DMS153 treated with DMSO at 0.1 percent for 48 hours (cell line): ENCODE measurements around the gene SPACA7.

Experiments
- DNase-seq: peaks from one replicate; lab custom pipeline; 2025; ENCODE audit not compliant: unreplicated experiment; lab: John Stamatoyannopoulos, UW

The SPACA7 gene

DNA sequence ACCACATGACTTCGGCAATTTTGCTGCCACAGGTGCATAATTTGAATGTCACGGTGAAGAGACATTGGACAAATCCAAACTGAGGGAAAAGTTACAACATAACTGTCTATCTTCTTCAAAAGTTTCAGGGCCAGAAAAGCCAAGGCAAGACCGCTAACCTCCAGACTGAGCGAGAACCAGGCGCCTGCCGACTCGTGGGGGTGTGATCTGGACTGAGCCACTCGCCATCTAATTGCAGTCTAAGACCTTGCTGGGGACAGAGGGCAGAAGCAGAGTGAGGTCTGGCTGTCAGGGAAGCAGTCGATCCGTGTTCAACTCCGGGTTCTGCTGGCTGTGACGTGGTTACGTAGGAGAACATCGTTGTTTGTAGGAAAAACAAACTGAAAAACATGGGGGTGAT, 88.6 kb downstream of the SPACA7 start:
- no peak for DNase-seq

DNA sequence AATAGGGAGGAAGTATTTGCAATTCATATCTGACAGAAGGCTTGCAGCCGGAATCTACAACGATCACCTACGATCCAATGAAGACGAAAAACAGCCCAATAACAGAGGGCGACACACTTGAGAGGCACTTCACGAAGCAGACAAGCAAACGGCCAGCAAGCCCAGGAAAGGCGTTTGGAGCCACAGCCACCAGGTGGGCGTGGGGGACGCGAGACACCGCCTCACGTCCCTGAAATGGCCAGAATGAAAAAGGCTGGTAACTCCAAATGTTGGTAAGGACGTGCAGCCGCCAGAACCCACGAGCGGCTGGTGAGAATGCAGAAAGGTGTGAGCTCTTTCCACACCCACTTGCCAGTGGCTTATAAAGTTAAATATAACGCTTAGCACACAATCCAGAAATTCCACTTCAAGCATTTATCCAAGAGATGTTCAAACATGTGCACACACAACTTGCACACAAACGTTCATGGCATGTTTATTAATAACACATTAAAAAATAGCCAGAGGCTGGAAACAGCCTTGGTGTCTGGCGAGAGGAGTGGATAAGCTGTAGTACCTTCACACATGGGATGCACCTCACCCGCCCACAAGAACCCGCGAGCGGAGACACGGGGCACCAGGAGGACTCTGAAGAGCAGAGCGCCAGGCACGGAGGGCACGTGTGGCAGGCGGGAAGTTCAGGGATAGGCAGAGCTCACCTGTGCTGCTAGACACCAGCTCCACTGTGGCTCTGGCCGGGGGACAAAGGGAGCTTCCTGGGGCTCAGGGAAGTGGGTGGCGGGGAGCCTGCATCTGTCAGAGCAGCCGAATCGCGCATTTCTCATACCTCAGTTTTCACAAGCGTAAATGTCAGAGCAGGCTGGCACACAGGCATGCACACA, 89.3 kb downstream of the SPACA7 start:
- no peak for DNase-seq

DNA sequence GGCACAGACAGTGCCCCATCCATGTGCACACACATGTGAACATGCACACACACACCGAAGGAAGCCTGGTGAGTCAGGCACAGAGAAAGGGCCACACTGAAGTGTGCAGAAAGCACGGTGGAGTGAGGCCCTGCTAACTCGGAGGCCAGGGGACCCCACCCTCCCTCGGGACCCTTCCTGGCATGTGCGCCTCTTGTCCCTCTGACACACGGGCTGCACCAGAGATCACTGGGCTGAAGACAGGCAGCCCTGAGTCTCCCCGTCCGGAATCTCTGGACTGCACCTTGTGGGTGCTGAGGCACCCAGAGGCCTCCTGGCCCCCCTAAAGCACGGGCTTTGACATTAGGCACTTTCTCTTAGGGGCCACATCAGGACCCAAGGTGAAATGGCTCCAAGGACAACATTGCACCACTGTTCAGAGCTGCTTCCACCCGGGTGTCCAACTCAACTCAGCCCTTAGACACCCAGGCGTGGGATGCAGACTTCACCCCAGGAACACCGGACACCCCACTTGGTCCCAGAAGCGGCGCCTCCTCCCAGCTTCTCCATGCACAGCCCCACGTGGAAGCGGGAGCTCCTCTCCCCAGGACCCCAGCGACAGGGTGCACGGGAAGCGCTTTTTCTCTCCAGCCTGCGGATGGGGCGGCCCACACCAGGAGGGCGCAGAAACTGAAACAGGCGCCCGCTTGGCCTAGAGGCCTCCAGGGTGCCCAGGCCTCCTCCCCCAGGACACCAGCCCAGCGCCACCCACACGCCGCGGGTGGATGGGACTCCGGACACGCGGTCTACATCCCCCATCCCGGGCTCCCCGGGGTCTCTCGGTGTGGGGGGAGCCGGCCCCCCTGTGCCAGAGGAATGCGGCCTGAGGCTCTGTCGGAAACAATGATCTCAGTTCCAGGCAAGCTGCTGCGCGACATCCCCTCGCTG, 90.2 kb downstream of the SPACA7 start:
- DNase-seq, result no peak

DNA sequence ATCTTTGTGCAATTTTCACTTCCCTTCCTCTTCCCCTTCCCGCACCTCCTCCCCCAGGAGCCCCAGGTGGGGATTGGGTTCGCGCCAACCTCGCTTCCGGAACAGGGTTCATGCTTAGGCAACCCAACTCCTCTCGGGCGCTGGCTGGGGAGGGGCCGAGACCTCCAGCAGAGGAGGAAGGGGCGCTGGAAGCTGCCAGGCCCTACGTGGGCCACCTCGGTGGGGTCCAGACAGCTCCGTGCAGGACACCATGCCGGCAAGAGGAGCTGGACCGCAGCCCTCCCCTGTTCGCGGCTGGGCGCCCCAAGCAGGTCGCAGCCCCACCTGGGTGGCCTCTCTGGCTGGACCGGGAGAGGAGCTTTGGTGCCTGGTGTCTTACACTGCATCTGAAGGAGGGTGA, 91.1 kb downstream of the SPACA7 start:
- no peak for DNase-seq

DNA sequence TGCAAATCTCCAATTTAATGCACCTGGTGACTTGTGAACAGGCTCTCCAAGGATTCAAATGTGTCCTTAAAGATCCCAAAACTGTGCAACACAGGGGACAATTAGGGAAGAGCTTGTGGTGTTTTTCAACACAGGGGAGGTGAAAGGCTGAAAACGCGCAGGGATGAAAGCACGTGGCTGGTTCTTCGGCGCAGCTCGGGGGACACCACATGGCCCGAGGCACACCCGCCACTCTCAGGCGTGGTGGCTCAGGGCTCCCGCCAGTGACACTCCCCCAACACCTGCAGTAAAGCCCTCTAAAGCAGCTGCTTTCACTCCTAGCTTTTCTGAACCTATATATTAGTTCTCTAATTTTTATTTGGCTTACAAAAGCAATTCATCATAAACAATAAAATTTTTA, 91.9 kb downstream of the SPACA7 start:
- no peak for DNase-seq

DNA sequence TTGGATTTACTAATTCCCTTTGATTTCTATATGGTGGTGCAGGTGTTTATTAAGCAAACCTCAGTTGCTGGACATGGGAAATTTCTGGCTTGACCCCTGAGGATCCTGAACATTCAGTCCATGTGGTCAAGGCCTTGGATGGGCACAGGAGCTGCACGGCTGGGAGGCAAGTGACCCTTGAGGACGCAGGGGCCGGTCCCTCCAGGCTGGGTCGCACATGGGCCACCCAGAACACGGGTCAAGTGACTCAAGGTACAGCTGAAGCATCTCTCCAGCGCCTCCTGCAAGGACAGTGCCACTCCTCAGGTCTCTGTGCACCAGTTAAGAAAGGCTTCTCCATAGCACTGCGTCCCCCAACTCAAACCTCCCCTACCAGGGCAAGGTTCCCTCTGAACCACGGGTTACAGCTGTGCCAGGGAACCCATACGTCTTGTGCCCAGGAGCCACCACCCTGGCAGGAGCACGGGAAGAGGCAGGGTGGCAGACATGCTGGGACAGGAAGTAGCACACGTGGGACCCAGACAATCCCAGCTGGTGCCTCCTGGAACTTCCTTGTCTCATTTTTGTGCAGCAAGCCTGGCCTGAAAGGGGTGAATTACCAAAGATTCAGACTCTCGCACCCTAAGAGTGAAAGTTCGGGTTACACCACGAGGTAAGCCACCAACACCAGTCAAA, 93.1 kb downstream of the SPACA7 start:
- no peak for DNase-seq

DNA sequence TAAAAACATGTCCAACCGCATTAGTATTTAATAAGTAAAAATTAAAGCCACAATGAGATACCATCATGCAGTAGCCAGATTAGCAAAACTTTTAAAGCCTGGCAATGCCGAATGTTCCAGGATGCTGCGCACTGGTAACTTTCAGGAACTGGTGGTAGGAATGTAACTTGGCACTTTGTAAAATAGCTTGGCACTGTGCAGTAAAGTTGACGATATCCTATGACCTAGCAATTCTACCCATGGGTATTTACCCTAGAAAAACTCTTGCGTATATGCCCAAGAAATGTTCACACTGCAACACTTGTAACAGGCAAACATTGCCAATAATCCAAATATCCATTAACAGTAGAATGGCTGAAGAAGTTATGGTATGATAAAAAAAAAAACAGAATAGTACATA, 97.7 kb downstream of the SPACA7 start:
- DNase-seq, result no peak

DNA sequence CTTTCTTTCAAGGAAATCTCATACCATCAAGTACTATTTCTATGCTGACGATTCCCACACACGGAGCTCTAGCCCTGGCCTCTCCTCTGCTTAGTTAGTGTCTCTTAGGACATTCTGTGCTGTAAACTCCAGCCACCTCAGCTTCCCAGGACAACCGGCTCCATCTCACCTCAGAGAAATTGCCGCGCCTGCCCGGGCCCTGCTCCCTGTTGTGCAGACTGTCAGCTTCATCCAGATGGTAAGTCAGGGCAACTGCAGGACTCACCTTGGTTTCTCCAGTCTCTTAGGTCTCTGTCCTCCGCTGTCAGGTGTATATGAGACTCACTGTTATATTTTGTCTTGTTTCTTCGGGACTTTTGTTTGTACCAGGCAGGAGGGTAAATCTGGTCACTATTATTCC, 98.7 kb downstream of the SPACA7 start:
- DNase-seq, result no peak

DNA sequence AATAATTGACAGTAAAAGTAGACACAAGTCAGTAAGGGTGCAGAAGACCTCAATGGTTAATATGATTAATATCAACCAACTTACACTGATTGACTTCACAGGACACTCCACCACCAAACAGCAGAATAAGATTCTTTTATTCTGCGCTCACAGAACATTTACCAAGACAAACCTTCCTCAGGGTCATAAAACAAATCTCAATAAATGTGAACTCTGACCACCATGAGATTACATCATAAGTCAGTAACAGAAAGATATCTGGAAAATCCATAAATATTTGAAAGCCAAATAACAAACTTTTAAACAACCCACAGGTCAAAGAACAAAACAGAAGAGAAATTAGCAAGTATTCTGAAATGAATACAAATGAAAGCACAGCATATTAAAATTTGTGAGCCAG, 99.7 kb downstream of the SPACA7 start:
- DNase-seq, result no peak

DNA sequence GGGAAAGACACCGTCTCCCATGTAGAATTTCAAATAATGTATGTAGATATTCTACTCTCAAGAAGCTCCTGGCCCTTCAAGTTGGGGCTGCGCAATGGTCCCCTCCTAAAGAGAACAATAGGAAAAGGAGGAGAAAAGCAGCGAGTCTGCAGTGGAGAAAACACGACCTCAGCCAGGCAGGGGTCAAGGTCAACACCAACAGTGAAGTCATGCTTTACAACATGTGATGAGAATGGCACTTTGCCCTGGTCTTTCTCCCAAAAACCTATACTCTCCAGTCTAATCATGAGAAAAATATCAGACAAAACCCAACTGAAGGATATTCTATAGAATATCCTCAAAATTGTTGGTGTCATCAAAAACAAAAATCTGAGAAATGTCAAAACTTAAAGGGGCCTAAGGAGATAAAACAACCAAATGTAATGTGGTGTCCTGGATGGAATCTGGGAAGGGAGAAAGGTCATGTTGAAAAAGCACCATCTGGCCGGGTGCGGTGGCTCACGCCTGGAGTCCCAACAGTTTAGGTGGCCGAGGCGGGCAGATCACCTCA, 101.0 kb downstream of the SPACA7 start:
- no peak for DNase-seq

DNA sequence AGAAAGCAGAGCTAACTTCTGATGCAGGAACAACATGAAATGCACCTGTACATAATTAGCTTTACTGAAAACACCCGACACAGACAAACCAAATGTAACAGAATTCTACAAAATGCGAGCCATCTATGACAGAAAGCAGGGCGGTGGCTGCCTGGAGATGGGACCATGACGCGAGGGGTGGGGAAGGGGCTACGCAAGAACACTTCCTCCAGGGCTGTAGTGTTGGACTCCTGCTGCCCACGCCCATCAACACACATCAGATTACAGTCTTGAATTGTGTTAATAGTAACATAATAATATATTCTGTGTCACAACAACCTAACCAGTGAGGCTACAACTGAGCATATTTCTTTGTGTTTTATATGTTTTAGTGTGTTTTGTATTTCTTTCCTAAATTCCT, 103.2 kb downstream of the SPACA7 start:
- no peak for DNase-seq

DNA sequence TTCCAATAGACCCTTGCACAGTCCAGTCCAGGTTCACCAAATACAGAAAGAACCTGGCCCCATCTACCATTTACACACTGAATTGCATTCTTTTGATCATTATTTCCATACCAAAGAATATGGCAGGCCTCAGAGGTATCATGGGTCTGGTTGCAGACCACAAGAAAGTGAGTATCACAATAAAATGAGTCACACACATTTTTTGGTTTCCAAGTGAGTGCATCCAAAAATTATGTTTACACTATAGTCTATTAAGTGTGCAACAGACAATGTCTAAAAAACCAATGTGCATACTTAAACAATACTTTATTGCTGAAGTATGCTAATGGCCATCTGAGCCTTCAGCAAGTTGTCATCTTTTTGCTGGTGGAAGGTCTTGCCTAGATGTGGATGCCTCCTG, 105.3 kb downstream of the SPACA7 start:
- DNase-seq, result no peak

DNA sequence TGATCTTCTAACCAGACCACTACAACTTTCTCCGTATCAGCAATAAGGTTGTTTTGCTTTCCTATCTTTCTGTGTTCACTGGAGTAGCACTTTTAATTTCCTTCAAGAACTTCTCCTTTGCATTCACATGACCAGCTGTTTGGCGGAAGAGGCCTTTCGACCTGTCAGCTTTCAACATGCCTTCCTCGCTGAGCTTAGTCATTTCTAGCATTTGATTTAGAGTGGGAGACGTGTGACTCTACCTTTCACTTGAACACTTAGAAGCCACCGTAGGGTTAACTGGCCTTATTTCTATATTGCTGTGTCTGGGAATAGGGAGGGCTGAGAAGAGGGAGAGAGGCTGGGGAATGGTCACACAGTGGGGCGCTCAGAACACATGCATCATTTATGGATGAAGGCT, 107.1 kb downstream of the SPACA7 start:
- DNase-seq, result no peak
